ENCODE data around the gene AMT.

DNA sequence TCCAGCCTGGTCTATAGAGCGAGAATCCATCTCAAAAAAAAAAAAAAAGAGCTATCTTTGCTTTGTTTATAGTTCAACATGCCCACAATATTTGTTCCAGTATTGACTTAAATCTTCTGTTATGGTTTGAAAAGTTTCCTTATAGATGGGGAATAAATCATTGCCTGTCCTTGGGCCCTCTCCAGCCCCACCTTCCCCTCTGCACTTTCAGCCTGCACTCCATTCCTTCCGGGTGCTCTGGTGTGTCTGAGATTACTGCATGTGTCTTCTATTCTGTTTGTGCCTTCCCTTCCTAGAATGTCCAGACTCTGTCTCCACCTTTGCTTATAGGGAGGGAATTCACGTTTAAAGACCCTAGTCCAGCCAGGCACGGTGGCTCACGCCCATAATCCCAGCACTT, 38.9 kb downstream of the AMT start:
- TF ChIP-seq, protein P1, sequence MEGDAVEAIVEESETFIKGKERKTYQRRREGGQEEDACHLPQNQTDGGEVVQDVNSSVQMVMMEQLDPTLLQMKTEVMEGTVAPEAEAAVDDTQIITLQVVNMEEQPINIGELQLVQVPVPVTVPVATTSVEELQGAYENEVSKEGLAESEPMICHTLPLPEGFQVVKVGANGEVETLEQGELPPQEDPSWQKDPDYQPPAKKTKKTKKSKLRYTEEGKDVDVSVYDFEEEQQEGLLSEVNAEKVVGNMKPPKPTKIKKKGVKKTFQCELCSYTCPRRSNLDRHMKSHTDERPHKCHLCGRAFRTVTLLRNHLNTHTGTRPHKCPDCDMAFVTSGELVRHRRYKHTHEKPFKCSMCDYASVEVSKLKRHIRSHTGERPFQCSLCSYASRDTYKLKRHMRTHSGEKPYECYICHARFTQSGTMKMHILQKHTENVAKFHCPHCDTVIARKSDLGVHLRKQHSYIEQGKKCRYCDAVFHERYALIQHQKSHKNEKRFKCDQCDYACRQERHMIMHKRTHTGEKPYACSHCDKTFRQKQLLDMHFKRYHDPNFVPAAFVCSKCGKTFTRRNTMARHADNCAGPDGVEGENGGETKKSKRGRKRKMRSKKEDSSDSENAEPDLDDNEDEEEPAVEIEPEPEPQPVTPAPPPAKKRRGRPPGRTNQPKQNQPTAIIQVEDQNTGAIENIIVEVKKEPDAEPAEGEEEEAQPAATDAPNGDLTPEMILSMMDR (IDR thresholded peaks at IDR 0.05; ENCODE audit: borderline replicate concordance, extremely low read depth, low read length, poor library complexity, severe bottlenecking): no peak
- no peak for TF ChIP-seq EZH2 (IDR thresholded peaks at IDR 0.05; ENCODE audit: borderline replicate concordance, low read depth, low read length, severe bottlenecking)
